Epithelial cell of proximal tubule (primary cell): ENCODE data around the gene SYNDIG1L. TPM values are rescaled to one million over a fixed set of nuclear protein-coding genes. Genes with fewer than 3 reads are reported as not detected.

Experiments
- DNase-seq: peaks from one replicate; pipeline ENCODE4 v3.0.0-alpha.2; 2011; ENCODE audit warnings: low read depth
- H3K4me3 ChIP-seq: 2 replicates; pipeline ENCODE4 v1.5.1; 2011; ENCODE audit warnings: low read depth, mild to moderate bottlenecking, low read length
- CTCF ChIP-seq: conservative IDR thresholded peaks from 2 replicates; pipeline ENCODE4 v1.5.1; 2012; ENCODE audit warnings: low read depth, mild to moderate bottlenecking, low read length
- total RNA-seq: library from RNA; depleted of rRNA; stranded (reverse); fragments of >200 nt; gene quantifications from 2 replicates; pipeline ENCODE4 v1.2.3, GENCODE V29; 2015

The SYNDIG1L gene
- total RNA-seq, 1 donor from 2014 or later, result not detected

- TF ChIP-seq CTCF, result no peak
- H3K4me3 ChIP-seq, result no peak overlapping the region
- no peak for DNase-seq
Measured at GRCh38 chr14:74434294-74434693, 8.3 kb upstream of the SYNDIG1L start.

GRCh38 chr14:74429991-74430390, 4.0 kb upstream of the SYNDIG1L start:
- no peak overlapping the region for H3K4me3 ChIP-seq
- TF ChIP-seq CTCF, result no peak
- no peak for DNase-seq

- H3K4me3 ChIP-seq, result no peak overlapping the region
- TF ChIP-seq CTCF, result no peak
- DNase-seq, result no peak
Measured at GRCh38 chr14:74429221-74429691, 3.2 kb upstream of the SYNDIG1L start.

- no peak overlapping the region for H3K4me3 ChIP-seq
- no peak for TF ChIP-seq CTCF
- DNase-seq, result no peak
Measured at GRCh38 chr14:74427651-74428050, 1.6 kb upstream of the SYNDIG1L start.

- DNase-seq, result no peak
- no peak overlapping the region for H3K4me3 ChIP-seq
- no peak for TF ChIP-seq CTCF
Measured at GRCh38 chr14:74425525-74426201, 347 bp downstream of the SYNDIG1L start.

- DNase-seq, result no peak
- TF ChIP-seq CTCF, result no peak
- H3K4me3 ChIP-seq, result no peak overlapping the region
Measured at GRCh38 chr14:74424606-74425005, 1.4 kb downstream of the SYNDIG1L start.

GRCh38 chr14:74423246-74423645, 2.8 kb downstream of the SYNDIG1L start:
- no peak overlapping the region for H3K4me3 ChIP-seq
- TF ChIP-seq CTCF, result no peak
- DNase-seq, result no peak
